ENCODE data around the gene MAN1C1.
A peak's percentile ranks its signal among the peaks of the same experiment; 100 is the strongest.

Gene MAN1C1

GRCh38 chr1:25610822-25611630 is 5.6 kb upstream of the MAN1C1 start:
- intact Hi-C loops (cut with DNase I) = no loop called here
- no peak for DNase-seq

DNA sequence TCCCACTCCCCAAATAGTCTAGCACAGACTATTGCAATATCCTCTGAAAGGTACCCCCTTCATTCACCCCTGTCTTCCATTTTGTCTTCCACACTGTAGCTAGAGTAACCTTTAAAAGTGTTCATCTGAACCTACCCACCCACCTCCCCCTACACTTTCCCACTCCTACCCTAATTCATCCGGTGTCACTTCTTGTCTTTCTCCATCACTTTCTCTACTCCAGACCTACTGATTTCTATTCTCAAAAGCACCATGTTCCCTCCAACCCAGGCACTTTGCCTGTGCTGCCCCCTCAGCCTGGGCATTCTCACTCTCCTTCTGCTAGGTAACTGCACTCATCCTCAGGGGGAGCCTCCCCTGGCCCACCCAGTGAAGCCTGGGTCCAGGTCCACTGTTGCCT is 4.7 kb upstream of the MAN1C1 start:
- DNase-seq = no peak
- intact Hi-C loops (cut with DNase I) = no loop called here

- intact Hi-C loops (cut with DNase I) = no loop called here
- DNase-seq = no peak
Observed at GRCh38 chr1:25612421-25612820, 4.2 kb upstream of the MAN1C1 start.

GRCh38 chr1:25613091-25613490 is 3.5 kb upstream of the MAN1C1 start:
- intact Hi-C loops (cut with DNase I) = no loop called here
- no peak for DNase-seq

DNA sequence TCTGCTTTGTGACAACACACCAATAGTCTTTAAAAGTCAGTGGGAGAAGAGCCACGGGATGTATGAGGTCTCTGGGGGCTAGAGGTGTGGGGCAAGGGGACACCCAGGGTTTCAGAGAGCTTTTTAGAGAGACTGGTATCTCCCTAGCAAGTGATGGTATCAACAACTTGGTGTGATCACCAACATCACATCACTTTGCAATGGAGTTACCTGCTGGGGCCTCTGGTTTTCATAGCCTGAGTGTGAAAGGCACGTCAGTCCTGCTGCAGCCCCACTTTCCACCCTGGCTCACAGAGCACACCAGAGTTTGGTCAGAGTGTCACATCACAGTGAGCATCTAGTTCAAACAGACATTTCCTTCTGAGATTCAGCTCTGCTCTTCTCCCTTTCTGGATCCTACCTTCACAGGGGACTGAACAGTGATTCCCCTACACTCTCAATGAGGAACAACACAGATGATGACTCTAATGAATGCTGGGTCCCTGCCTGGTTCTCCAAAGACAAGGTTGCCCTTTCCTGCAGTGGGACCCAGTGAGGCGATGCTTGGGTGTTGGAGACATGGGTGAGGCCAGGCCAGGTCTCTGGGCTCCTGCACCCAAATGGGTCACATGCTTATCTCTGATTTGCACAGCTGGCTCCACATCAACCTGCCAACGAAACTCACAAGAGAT is 2.0 kb upstream of the MAN1C1 start:
- intact Hi-C loops (cut with DNase I) = loop anchor here (5.0 kb wide), 3 partner anchors 52 to 183 kb away; no protein-coding TSS in a partner anchor

DNA sequence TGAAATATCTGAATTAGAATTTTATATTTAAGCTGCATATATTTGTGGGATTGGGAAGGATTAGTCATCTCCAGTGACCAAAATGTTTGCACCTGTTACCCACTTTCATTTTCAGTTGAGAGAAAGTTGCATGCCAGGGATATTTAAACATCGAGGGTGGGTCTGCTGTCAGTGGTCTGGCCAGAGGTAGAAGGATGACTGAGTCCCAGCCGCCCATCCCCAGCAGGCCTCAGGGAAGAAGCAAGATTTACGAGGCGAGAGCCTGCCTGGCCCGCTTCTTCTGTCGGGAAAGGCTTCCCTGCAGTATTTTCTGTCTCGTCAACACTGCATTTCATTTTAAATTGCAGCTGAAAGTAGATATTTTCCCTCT is 1.4 kb upstream of the MAN1C1 start:
- intact Hi-C loops (cut with DNase I) = loop anchor here (5.0 kb wide), 3 partner anchors 53 to 182 kb away; no protein-coding TSS in a partner anchor
- DNase-seq = no peak

More for the DNA sequence above, 2.0 kb upstream of the MAN1C1 start:
- no peak for DNase-seq

- intact Hi-C loops (cut with DNase I) = loop anchor here (2.0 to 5.0 kb wide), 4 partner anchors 53 to 185 kb away; partner anchors contain the start of gene MACO1
- DNase-seq = no peak
Observed at GRCh38 chr1:25615563-25616094, 962 bp upstream of the MAN1C1 start.

DNA sequence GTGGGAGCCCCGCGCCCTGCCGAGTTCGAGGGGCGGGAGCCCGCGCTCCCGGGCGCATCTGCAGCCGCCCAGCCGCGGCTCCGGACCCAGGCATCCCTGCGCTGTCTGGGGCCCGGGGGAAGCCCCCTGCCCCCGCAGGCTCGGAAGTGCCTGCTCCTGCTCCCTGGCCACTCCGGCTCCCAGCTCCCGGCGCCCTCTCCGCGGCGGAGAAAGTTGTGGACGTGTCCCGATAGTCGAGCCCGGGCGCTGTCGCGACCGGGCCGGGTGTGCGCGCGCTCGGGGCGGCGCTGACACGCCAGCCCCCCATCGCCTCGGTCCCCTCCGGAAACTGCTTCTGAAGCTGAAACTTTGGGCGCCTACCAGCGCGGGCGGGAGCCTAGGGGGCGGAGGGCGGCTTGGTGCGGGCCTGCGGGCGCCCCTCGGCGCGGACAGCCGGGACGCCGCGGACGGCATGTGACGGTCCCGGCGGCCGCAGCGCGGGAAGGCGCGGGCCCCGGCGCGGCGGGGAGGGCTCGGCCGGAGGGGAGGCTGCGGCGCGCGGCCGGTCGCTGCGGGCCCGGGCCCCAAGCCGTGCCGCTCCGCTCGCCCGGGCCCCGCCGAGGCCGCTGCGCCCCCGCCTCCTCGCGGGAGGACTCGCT is 515 bp downstream of the MAN1C1 start:
- DNase-seq = peak in 1 of 10 donors; percentile 28
- intact Hi-C loops (cut with DNase I) = loop anchor here (2.0 to 5.0 kb wide), 4 partner anchors 55 to 186 kb away; partner anchors contain the start of gene MACO1

DNA sequence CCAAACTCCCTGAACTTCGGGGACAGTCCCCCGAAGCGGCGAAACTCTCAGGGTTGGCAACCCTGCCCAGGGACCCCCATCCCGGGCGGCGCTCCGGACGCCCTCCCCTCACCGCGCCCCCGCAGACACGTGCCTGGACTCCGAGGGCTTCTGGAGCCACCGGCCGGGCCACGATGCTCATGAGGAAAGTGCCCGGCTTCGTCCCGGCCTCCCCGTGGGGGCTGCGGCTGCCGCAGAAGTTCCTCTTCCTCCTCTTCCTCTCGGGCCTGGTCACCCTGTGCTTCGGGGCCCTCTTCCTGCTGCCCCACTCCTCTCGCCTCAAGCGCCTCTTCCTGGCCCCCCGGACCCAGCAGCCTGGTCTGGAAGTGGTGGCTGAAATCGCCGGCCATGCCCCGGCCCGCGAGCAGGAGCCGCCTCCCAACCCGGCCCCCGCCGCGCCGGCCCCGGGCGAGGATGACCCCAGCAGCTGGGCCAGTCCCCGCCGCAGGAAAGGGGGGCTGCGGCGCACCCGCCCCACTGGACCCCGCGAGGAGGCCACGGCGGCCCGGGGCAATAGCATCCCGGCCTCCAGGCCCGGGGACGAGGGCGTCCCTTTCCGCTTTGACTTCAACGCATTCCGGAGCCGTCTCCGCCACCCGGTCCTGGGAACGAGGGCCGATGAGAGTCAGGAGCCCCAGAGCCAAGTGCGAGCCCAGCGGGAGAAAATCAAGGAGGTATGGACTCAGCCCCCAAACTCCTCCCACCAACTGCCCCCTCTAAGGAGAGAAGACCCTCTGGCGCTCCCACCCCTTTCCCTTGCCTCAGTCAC is 1.2 kb downstream of the MAN1C1 start:
- peak in 5 of 10 donors; percentile 32 to 84 (median 78) for DNase-seq
- intact Hi-C loops (cut with DNase I) = loop anchor here (2.0 to 5.0 kb wide), 4 partner anchors 56 to 187 kb away; partner anchors contain the start of gene MACO1

GRCh38 chr1:25618433-25618808 is 1.8 kb downstream of the MAN1C1 start:
- intact Hi-C loops (cut with DNase I) = loop anchor here (5.0 kb wide), 3 partner anchors 56 to 179 kb away; no protein-coding TSS in a partner anchor
- DNase-seq = no peak

DNA sequence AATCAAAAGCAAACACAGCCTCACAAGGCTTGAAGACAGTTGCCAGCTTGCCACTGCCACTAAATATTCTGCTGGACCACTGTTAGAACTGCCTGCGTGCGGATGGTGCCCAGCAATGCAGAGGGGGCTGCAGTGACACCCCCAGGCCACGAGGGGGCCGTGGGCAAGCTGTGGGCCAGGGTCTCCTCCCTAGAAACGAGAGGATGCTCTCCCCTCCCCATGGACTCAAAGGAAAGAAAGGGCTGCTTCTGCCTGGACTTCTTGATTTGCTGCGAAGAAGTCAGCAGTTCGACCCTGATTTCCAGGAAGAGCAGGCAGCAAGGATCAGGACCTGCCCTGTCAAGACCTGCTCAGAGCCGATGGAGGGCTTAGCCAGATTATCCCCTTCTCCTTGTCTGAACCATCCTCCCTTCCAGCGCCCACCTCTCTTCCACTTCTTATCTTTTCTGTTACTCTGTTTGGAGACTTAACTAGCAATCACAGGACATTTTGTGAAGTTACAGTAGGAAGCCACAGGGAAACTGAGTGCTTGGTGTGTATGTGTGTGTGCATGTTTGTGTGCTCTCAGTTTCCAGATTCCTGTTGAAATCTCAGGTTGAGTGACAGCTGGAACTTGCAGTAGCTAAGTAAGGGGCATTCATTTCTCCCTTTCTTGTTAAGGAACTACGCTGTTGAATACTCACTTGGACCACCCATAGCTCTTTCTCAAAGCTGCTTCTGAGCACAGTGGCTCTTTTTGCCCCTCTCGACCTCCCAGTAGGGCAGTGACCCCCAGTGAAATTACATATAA is 2.7 kb downstream of the MAN1C1 start:
- intact Hi-C loops (cut with DNase I) = loop anchor here (5.0 kb wide), 3 partner anchors 57 to 178 kb away; no protein-coding TSS in a partner anchor
- DNase-seq = peak; percentile 35 to 94 (median 70)

DNA sequence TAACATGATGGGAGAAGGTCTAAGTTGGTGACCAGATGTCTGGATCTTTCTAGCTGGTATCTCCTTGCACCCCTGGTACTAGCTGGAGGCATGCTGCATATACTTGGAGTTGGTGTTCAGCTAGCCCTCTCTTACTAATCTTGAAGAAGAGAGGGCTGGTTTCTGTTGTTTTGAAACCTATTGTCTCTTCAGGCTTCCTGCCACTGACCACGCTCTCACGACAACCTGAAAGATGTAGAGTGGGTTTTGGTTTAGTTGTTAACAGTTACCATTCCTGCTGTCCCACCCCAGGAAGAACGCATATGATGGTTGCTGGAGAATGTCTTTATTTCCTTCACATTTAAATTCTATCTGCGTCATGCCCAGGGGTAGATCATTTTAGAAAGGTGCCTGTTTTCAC is 3.6 kb downstream of the MAN1C1 start:
- DNase-seq = no peak
- intact Hi-C loops (cut with DNase I) = no loop called here

DNA sequence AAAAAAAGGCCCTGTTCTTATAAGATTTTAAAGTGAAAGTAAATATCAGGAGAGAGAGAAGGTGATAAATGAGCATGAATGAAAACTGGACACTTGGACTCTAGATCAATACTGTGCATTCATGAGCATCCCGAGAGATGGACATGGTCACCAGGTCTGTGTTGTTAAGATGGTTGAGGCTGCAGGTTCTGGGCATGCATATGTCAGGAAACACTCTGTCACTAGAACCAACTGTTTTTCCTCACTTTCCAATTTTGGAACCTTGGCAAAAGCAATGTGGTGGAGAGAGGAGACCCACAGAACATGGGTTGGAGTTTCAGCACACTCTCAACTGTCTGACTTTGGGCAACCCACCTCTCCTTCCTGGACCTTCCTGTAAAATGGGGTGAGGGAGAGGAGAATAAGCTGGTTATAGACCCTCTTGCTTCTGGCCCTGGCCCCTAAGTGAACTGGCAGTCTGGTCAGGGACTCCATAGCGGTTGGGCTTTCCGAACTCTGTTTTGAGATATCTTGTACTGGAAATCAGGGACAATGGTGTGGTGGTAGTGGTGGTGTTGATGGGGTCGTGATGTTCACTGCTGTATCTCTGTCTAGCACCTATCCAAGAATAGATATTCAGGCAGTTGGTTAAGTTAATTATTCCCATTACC is 4.2 kb downstream of the MAN1C1 start:
- no peak for DNase-seq
- intact Hi-C loops (cut with DNase I) = no loop called here

- intact Hi-C loops (cut with DNase I) = no loop called here
Observed at GRCh38 chr1:25621876-25622275, 5.3 kb downstream of the MAN1C1 start.

GRCh38 chr1:25622531-25622930 is 5.9 kb downstream of the MAN1C1 start:
- intact Hi-C loops (cut with DNase I) = no loop called here
- DNase-seq = no peak

More at GRCh38 chr1:25621876-25622275, 5.3 kb downstream of the MAN1C1 start:
- no peak for DNase-seq

DNA sequence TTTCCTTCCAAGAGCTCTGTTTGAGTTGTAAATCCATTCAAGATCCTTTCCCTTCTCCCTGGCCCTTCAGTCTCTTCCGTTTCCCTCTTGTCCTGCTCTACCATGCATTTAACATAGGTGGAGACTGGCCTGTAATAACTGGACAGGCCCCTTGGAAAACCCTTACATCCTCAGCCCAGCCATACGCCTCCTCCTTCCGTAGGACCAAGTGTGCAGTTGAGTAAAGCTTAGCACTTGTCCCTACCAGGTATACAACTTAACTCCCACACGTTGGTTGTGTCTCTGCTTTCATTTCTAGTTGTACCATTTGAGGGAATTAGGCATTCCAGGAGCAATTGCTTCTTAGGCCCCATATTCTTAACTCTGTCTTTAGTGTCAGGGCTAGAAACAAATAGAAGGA is 6.4 kb downstream of the MAN1C1 start:
- no peak for DNase-seq
- intact Hi-C loops (cut with DNase I) = no loop called here

DNA sequence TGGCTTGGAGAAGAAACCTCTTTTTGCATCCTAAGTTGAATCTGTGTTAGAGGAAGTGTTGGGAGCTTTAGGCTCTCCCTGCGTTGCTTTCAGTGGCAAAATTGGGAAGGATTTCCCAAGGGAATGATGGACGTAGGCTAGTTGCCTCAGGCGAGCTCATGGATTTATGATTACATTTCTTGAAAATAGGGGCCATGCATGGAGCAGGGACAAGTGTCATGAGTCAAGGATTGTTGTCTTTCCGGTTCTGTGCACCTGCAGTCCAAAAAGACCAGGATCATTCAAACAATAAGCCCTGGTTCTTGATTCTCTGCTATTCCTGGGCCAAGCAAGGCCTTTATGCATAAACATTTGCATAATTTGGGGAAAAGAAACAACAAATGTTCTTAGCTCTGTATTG is 7.1 kb downstream of the MAN1C1 start:
- intact Hi-C loops (cut with DNase I) = no loop called here
- no peak for DNase-seq

- intact Hi-C loops (cut with DNase I) = no loop called here
Observed at GRCh38 chr1:25624156-25624555, 7.6 kb downstream of the MAN1C1 start.

DNA sequence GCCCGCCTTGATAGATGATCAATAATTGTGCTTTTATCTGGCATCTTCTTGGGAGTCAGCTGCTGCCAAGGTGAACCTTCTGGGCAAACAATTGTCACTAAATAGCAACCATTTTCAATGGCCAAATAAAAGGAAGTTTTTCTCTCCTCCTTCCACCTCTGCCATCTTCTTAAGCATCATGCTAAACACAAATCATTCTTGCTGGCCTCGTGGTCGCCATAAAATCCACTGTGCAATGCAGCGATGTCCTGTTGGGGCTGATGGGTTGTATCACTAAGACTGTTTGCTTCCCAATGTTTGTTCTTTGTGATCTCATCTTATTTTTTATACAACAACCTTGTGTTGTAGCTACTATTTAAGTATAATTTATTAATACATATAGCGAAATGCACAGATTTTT is 8.0 kb downstream of the MAN1C1 start:
- no peak for DNase-seq
- intact Hi-C loops (cut with DNase I) = no loop called here

More at GRCh38 chr1:25624156-25624555, 7.6 kb downstream of the MAN1C1 start:
- no peak for DNase-seq

Data from posterior cingulate gyrus (tissue), 11 donors.